GM12891 (cell line): ENCODE measurements around the gene BAIAP2.

ENCODE experiments used
- DNase-seq: peaks from one replicate; pipeline ENCODE4 v3.0.0; 2011; ENCODE audit warnings: low spot score; ENCODE audit not compliant: insufficient read length
- FAIRE-seq: peaks from 2 replicates; lab custom pipeline; 2011; peaks lifted over from hg19 to GRCh38; lab: Jason Lieb, UNC
- PAX5 ChIP-seq: IDR thresholded peaks from 2 replicates; pipeline ENCODE4 v1.6.1; 2011; ENCODE audit warnings: low read length, moderate library complexity, mild to moderate bottlenecking; ENCODE audit not compliant: insufficient read depth, severe bottlenecking
- POLR2A ChIP-seq: IDR thresholded peaks from 2 replicates; pipeline ENCODE4 v1.6.1; 2011; ENCODE audit warnings: low read depth, low read length, control low read depth
- POLR2AphosphoS5 ChIP-seq: IDR thresholded peaks from 2 replicates; pipeline ENCODE4 v1.6.1; 2011; ENCODE audit warnings: low read depth, low read length, control low read depth
- POU2F2 ChIP-seq: IDR thresholded peaks from 2 replicates; pipeline ENCODE4 v1.6.1; 2011; ENCODE audit warnings: low read depth, mild to moderate bottlenecking, control low read depth, low read length, moderate library complexity
- SPI1 ChIP-seq: IDR thresholded peaks from 2 replicates; pipeline ENCODE4 v1.6.1; 2011; ENCODE audit warnings: low read depth, low read length, control low read depth
- TAF1 ChIP-seq: IDR thresholded peaks from 2 replicates; pipeline ENCODE4 v1.6.1; 2011; ENCODE audit warnings: low read depth, low read length, control low read depth

Gene BAIAP2

DNA sequence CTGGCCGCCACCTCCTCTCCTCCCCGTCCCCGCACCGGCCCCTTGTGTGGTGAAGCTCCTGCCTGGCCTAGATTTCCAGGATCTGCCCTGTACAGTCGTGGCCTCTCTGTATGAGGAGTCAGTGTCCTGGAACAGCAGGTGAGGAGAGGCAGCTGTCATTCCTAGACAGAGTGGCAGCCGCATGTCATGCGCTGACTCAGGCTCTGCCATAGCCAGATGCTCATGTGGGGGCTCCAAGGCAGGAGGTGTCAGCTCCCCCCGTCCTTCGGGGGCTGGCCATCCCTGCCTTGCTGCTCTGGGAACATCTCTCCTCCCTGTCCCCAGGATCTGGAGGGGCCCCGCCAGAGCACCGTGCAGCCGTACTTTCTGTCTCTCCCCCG, 60.4 kb downstream of the BAIAP2 start:
- FAIRE-seq (no peak), DNase-seq (no peak)
- no peak for TF ChIP-seq SPI1
- no peak for TF ChIP-seq TAF1
- TF ChIP-seq POLR2A, result no peak
- TF ChIP-seq POU2F2, result no peak
- TF ChIP-seq POLR2AphosphoS5, result no peak
- TF ChIP-seq PAX5, result no peak

- FAIRE-seq, result no peak
- TF ChIP-seq TAF1, result no peak
- no peak for TF ChIP-seq SPI1
- TF ChIP-seq POU2F2, result no peak
- TF ChIP-seq PAX5, result no peak
- TF ChIP-seq POLR2A, result no peak
- TF ChIP-seq POLR2AphosphoS5, result no peak
- no peak for DNase-seq
Observed at GRCh38 chr17:81096741-81097133, 61.8 kb downstream of the BAIAP2 start.

DNA sequence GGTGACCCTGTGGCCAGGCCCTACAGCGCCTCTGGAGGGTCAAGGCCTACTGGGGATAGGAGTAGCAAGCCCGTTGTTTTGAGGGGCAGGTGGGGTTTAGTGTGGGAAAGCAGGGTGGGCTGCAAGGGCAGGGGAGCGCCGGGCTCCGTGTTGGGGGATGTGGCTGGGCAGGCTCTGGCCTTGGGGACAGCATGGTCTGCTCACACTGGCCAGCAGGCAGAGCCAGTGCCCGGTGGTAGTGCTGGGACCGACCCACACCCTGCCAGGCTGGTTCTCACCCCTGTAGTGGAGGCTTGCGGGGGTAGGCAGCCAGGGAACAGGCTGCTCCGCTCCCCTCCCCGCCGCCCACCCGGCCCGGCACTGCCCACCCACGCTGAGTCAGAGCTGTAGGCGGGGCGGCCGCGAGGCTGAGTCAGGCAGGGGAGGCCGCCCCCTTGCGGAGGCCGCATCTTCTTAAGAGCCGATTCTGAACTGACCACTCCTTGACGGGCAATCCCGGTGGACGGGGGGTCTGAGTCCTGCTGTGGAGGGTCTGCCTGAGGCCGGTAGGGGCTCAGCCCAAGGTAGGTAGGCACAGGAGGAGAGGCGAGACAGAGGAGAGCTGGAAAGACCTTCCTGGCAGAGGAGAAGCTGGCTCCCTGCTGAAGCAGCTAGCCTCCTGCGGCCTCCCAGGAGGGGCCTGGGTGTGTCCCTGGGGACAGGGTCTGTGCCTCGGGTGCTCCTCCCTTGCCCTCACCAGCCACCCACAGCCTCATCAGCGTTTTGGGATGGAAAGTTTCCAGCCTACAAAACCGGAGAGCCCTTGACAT, 62.4 kb downstream of the BAIAP2 start:
- no peak for DNase-seq
- peak; percentile 5 for FAIRE-seq

DNA sequence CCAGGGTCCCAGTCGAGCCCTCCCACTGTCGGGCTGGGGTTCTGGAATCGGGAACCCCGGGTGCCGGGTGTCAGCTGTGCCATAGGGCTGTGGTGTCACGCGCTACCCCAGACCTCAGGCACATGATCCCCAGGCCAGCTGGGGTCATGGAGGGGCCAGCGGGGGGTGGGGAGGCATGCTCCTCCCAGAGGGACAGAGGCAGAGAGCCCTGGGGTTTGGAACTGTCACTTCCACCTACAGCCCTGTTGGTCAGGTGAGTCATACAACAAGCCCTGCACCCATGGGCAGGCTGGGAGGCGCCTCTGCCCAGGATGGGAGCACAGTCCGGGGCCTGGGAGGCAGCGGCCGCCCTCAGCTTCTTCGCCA, 63.0 kb downstream of the BAIAP2 start:
- FAIRE-seq (no peak), DNase-seq (no peak)
- no peak for TF ChIP-seq TAF1
- TF ChIP-seq POLR2A, result no peak

More for the DNA sequence above, 62.4 kb downstream of the BAIAP2 start:
- TF ChIP-seq SPI1 (no peak), TAF1 (no peak), POLR2AphosphoS5 (no peak), PAX5 (no peak), POLR2A (no peak), POU2F2 (no peak)

DNA sequence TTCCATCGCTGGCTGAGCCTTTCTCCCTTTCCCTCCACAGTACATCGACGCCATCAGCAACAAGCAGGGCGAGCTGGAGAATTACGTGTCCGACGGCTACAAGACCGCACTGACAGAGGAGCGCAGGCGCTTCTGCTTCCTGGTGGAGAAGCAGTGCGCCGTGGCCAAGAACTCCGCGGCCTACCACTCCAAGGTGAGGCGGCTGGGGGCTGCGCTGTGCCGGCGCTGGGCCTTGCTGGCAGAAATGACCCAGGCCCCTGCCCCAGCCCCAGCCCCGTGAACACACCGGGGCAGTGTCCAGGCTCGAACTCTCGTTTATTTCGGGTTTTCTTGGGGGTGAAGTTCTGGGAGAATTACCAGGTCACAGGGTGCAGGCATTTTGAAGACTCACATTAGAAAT, 64.9 kb downstream of the BAIAP2 start:
- TF ChIP-seq POU2F2 (no peak), PAX5 (no peak)
- DNase-seq (no peak), FAIRE-seq (no peak)

GRCh38 chr17:81100668-81101067, 65.7 kb downstream of the BAIAP2 start:
- FAIRE-seq, result no peak
- TF ChIP-seq PAX5 (no peak), POLR2A (no peak), SPI1 (no peak), POLR2AphosphoS5 (no peak), TAF1 (no peak), POU2F2 (no peak)
- no peak for DNase-seq

DNA sequence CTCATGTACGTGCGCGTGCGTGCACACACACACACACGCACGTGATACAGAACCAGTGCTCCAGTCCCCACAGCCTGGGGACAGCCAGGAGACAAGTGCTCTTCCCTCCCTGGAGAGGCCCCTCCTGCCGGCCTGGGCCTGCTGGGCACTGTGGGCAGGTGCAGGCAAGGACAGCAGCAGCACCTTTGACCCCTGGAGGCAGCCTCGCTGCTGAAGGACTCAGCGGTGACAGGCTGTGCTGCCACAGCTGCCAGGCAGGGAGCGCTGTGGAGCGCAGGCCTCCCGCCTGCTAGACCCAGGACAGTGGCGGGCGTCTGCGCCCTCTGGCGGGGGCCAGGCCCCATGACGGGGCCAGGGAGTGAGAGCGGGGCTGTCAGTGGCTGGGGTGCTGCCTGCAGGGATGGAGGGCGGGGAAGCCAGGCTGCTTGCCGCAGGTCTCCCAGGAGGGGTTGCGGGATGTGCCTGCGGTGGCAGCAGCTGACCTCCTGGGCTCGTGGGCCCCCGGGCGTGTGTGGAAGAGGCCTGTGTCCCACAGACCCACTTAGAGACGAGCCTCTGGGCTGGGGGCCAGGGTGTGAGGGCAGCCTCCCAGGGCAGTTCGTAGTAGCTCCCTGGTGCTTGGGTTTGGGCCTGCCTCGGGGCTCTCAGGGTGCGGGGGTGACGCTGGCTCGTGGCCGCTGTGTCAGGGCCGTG, 66.8 kb downstream of the BAIAP2 start:
- peak; percentile 100 for FAIRE-seq
- TF ChIP-seq POLR2A (no peak), POU2F2 (0 out of 2 replicates have a peak, but pooled peaks have one; percentile 23), SPI1 (no peak), TAF1 (no peak), PAX5 (no peak)
- DNase-seq, result peak; percentile 100

DNA sequence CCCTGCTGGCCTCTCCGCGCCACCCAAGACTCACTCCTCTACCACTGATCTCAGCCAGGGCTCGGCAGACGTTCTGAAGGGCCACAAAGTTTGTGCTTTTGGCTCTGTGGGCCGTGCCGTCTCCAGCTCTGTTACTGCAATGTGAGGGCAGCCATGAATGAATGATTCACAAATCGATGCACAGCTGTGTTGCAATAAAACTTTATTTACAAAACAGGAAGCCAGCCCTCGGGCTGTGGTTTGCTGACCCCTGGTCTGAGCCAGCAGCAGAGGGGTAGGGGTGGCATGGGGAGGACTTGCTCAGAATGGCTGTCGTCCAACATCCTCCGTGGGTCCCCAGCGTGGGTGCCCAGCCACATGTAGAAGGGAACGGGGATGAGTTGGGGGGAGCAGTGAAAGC, 67.4 kb downstream of the BAIAP2 start:
- DNase-seq (no peak), FAIRE-seq (no peak)
- TF ChIP-seq POLR2A, result no peak
- TF ChIP-seq PAX5, result no peak
- TF ChIP-seq TAF1, result no peak
- no peak for TF ChIP-seq SPI1
- no peak for TF ChIP-seq POLR2AphosphoS5
- TF ChIP-seq POU2F2, result no peak

DNA sequence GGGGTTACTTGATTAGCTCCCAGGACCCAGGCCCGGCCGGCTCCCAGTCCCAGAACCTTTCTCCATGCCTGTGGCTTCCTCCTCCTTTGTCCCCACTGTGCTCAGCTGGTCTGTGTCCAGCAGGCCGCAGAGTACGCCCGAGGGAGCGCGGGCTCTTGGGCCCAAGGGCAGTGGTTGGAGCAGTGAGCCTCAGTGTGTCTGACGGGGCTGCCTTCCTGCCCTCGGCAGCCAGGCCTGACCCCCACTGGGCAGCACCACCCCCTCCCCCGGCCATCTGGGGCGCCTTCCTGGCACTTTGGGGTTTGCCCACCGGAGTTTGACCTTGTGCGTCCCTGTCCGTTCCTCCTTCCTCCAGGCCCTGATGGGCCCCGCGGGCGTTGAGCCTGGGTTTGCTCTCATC, 67.9 kb downstream of the BAIAP2 start:
- no peak for FAIRE-seq
- DNase-seq, result no peak
- TF ChIP-seq PAX5 (no peak), SPI1 (no peak), POU2F2 (no peak), POLR2AphosphoS5 (no peak)

GRCh38 chr17:81103379-81103778, 68.4 kb downstream of the BAIAP2 start:
- no peak for DNase-seq
- no peak for TF ChIP-seq TAF1
- FAIRE-seq, result no peak
